Naive thymus-derived CD8-positive, alpha-beta T cell (primary cell): ENCODE results near the gene CPLX3. TPM values are rescaled to one million over a fixed set of nuclear protein-coding genes. Genes with fewer than 3 reads are reported as not detected.

Experiments used
- ATAC-seq, 2 donors: fragments of 150-1000 bp; cut with Tn5 transposase in 1 of 2; sonication (Bioruptor Pico), chemical (Tn5 transposase) in 1 of 2; 1 replicate in 1 of 2; 2 replicates in 1 of 2; pipeline ENCODE4 v1.10.0; 2021; ENCODE audit warnings: mild to moderate bottlenecking in 2 of 2, moderate library complexity in 2 of 2
- POLR2A ChIA-PET: fragments of 350-600 bp; sonication (Branson Sonifier 250); formaldehyde crosslinking; loops from one replicate; lab custom pipeline; 2021; ENCODE audit warnings: antibody characterized with exemption; lab: Charles Lee
- DNase-seq, 10 donors: peaks; one replicate each; pipeline versions ENCODE4 v3.0.0 to v3.0.0-alpha.2; 2020 to 2022
- H3K27ac Mint-ChIP-seq, 10 donors: one replicate each; pipeline ENCODE4 v1.8.0; 2020 to 2022; ENCODE audit warnings: mild to moderate bottlenecking in 10 of 10, mixed read lengths in 10 of 10, moderate library complexity in 4 of 10, inconsistent platforms in 1 of 10
- H3K27me3 Mint-ChIP-seq, 5 donors: one replicate each; pipeline ENCODE4 v1.8.0; 2021 to 2022; ENCODE audit warnings: mixed read lengths in 5 of 5
- H3K36me3 Mint-ChIP-seq, 3 donors: one replicate each; pipeline ENCODE4 v1.8.0; 2020 to 2022; ENCODE audit warnings: mixed read lengths in 3 of 3, mild to moderate bottlenecking in 2 of 3, inconsistent platforms in 1 of 3
- H3K4me1 Mint-ChIP-seq, 4 donors: one replicate each; pipeline ENCODE4 v1.8.0; 2021 to 2022; ENCODE audit warnings: mixed read lengths in 4 of 4
- H3K4me3 Mint-ChIP-seq, 10 donors: one replicate each; pipeline ENCODE4 v1.8.0; 2020 to 2022; ENCODE audit warnings: mild to moderate bottlenecking in 10 of 10, mixed read lengths in 10 of 10, moderate library complexity in 6 of 10, inconsistent platforms in 1 of 10
- H3K9me3 Mint-ChIP-seq, 9 donors: one replicate each; pipeline ENCODE4 v1.8.0; 2020 to 2022; ENCODE audit warnings: mixed read lengths in 9 of 9, mild to moderate bottlenecking in 3 of 9, inconsistent platforms in 1 of 9, moderate library complexity in 1 of 9
- polyA plus RNA-seq, 3 donors: library from polyadenylated mRNA; unstranded; fragments of 300-500 nt; fragmentation: Illumina TruSeq; gene quantifications; one replicate each; pipeline ENCODE4 v1.2.3, GENCODE V29; 2021
- total RNA-seq, 8 experiments: library from RNA in 2 of 8; stranded (reverse) in 2 of 8; gene quantifications; one replicate each; pipeline ENCODE4 v1.2.3 and lab custom pipeline; 2021 to 2026

The CPLX3 gene
- total and polyA plus RNA-seq, 5 experiments from 2014 or later, result 0.39 to 0.44 TPM; not detected in 3

GRCh38 chr15:74857082-74857655 lies 30.7 kb downstream of the CPLX3 start:
- H3K9me3 Mint-ChIP-seq, result no peaks in the 10 kb centered on the region
- POLR2A ChIA-PET, result interaction anchor here (0.9 to 1.9 kb wide), 3 partner anchors 12 to 50 kb away, joined by 4 to 7 read pairs (median 7); partner anchors contain the start of gene SCAMP2
- no peak overlapping the region for H3K4me3 Mint-ChIP-seq
- peaks cover 0 to 31% (median 0%) of the 10 kb centered on the region in 3 donors for H3K36me3 Mint-ChIP-seq
- peak overlapping the region; percentile 55 to 89 (median 82) for H3K27ac Mint-ChIP-seq
- peaks cover 20 to 49% (median 44%) of the 10 kb centered on the region in 4 donors for H3K4me1 Mint-ChIP-seq
- no peak for ATAC-seq
- no peak for DNase-seq
- H3K27me3 Mint-ChIP-seq, result no peaks in the 10 kb centered on the region

- POLR2A ChIA-PET, result interaction anchor here (0.5 to 1.9 kb wide), 8 partner anchors 9 to 242 kb away, joined by 3 to 8 read pairs (median 4); partner anchors contain the start of genes CLK3, FAM219B and SCAMP2
- Mint-ChIP-seq H3K36me3 (peaks cover 0 to 24% (median 0%) of the 10 kb centered on the region in 3 donors), H3K27me3 (no peaks in the 10 kb centered on the region), H3K9me3 (no peaks in the 10 kb centered on the region), H3K4me3 (peak overlapping the region in 6 of 10 donors; percentile 7 to 52 (median 18)), H3K4me1 (peaks cover 20 to 52% (median 44%) of the 10 kb centered on the region in 4 donors), H3K27ac (peak overlapping the region; percentile 43 to 89 (median 72))
- no peak for DNase-seq
- peak in 1 of 2 donors; percentile 57 for ATAC-seq
These were observed 31.4 kb downstream of the CPLX3 start for GRCh38 chr15:74857671-74858368.

GRCh38 chr15:74858369-74858740 lies 31.9 kb downstream of the CPLX3 start:
- POLR2A ChIA-PET, result interaction anchor here (0.7 to 1.9 kb wide), 6 partner anchors 9 to 243 kb away, joined by 3 to 8 read pairs (median 4); partner anchors contain the start of genes CLK3, FAM219B and SCAMP2
- Mint-ChIP-seq H3K4me1 (peaks cover 18 to 55% (median 45%) of the 10 kb centered on the region in 4 donors), H3K36me3 (peaks cover 0 to 19% (median 0%) of the 10 kb centered on the region in 3 donors), H3K4me3 (peak overlapping the region in 6 of 10 donors; percentile 12 to 40 (median 26)), H3K27me3 (no peaks in the 10 kb centered on the region), H3K27ac (peak overlapping the region in 8 of 10 donors; percentile 24 to 89 (median 72)), H3K9me3 (no peaks in the 10 kb centered on the region)
- ATAC-seq (no peak), DNase-seq (no peak)

GRCh38 chr15:74863239-74864056 lies 37.0 kb downstream of the CPLX3 start:
- no peaks in the 10 kb centered on the region for H3K27me3 Mint-ChIP-seq
- H3K27ac Mint-ChIP-seq, result peak overlapping the region; percentile 45 to 92 (median 79)
- peaks cover 33 to 76% (median 69%) of the 10 kb centered on the region in 4 donors for H3K4me1 Mint-ChIP-seq
- H3K9me3 Mint-ChIP-seq, result no peaks in the 10 kb centered on the region
- peak overlapping the region in 9 of 10 donors; percentile 0 to 64 (median 34) for H3K4me3 Mint-ChIP-seq
- peaks cover 0 to 27% (median 5%) of the 10 kb centered on the region in 3 donors for H3K36me3 Mint-ChIP-seq
- DNase-seq (peak in 1 of 10 donors; percentile 11), ATAC-seq (peak; percentile 63 to 67)
- POLR2A ChIA-PET, result interaction anchor here (0.7 kb wide), 2 partner anchors 12 to 15 kb away, joined by 4 to 5 read pairs; no protein-coding TSS in a partner anchor

GRCh38 chr15:74864296-74864695 lies 37.9 kb downstream of the CPLX3 start:
- no peaks in the 10 kb centered on the region for H3K9me3 Mint-ChIP-seq

GRCh38 chr15:74865316-74865715 lies 38.9 kb downstream of the CPLX3 start:
- Mint-ChIP-seq H3K27me3 (no peaks in the 10 kb centered on the region), H3K36me3 (peaks cover 0 to 29% (median 5%) of the 10 kb centered on the region in 3 donors), H3K4me1 (peaks cover 35 to 81% (median 74%) of the 10 kb centered on the region in 4 donors), H3K4me3 (peak overlapping the region in 7 of 10 donors; percentile 54 to 99 (median 63)), H3K27ac (peak overlapping the region; percentile 15 to 94 (median 86)), H3K9me3 (no peaks in the 10 kb centered on the region)
- no peak for ATAC-seq
- DNase-seq, result no peak
- POLR2A ChIA-PET, result interaction anchor here (0.7 to 1.0 kb wide), 3 partner anchors 25 to 416 kb away, joined by 3 to 4 read pairs (median 3); partner anchors contain the start of gene MPI

More at GRCh38 chr15:74864296-74864695, 37.9 kb downstream of the CPLX3 start:
- H3K4me1 Mint-ChIP-seq, result peaks cover 29 to 77% (median 69%) of the 10 kb centered on the region in 4 donors
- ATAC-seq (no peak), DNase-seq (no peak)
- H3K27me3 Mint-ChIP-seq, result no peaks in the 10 kb centered on the region
- H3K36me3 Mint-ChIP-seq, result peaks cover 0 to 27% (median 5%) of the 10 kb centered on the region in 3 donors
- peak overlapping the region in 8 of 10 donors; percentile 10 to 77 (median 58) for H3K4me3 Mint-ChIP-seq
- POLR2A ChIA-PET, result interaction anchor here (0.6 kb wide), 1 partner anchor 38 kb away, joined by 5 read pairs; the partner anchor contains the start of gene CPLX3
- peak overlapping the region; percentile 45 to 94 (median 87) for H3K27ac Mint-ChIP-seq

GRCh38 chr15:74866090-74866489 lies 39.7 kb downstream of the CPLX3 start:
- POLR2A ChIA-PET, result interaction anchor here (1.0 kb wide), 1 partner anchor 11 kb away, joined by 3 read pairs; no protein-coding TSS in a partner anchor
- no peaks in the 10 kb centered on the region for H3K27me3 Mint-ChIP-seq
- H3K4me3 Mint-ChIP-seq, result peak overlapping the region in 8 of 10 donors; percentile 8 to 99 (median 65)
- peaks cover 0 to 32% (median 5%) of the 10 kb centered on the region in 3 donors for H3K36me3 Mint-ChIP-seq
- H3K9me3 Mint-ChIP-seq, result no peaks in the 10 kb centered on the region
- peaks cover 38 to 85% (median 80%) of the 10 kb centered on the region in 4 donors for H3K4me1 Mint-ChIP-seq
- ATAC-seq (no peak), DNase-seq (no peak)
- peak overlapping the region; percentile 14 to 94 (median 84) for H3K27ac Mint-ChIP-seq

GRCh38 chr15:74867466-74868038 lies 41.1 kb downstream of the CPLX3 start:
- ATAC-seq, result no peak
- Mint-ChIP-seq H3K4me1 (peaks cover 41 to 94% (median 86%) of the 10 kb centered on the region in 4 donors), H3K36me3 (peaks cover 0 to 34% (median 5%) of the 10 kb centered on the region in 3 donors), H3K9me3 (no peaks in the 10 kb centered on the region), H3K27me3 (no peaks in the 10 kb centered on the region), H3K4me3 (peak overlapping the region; percentile 49 to 99 (median 74)), H3K27ac (peak overlapping the region; percentile 55 to 91 (median 84))
- POLR2A ChIA-PET, result interaction anchor here (0.6 to 7.3 kb wide), 7 partner anchors 10 to 70 kb away, joined by 3 to 68 read pairs (median 5); partner anchors contain the start of genes COX5A, MPI and ULK3
- DNase-seq, result no peak

- POLR2A ChIA-PET, result interaction anchor here (0.7 to 7.3 kb wide), 5 partner anchors 21 to 36 kb away, joined by 3 to 68 read pairs (median 5); partner anchors contain the start of genes MPI and ULK3
- H3K27me3 Mint-ChIP-seq, result no peaks in the 10 kb centered on the region
- DNase-seq (no peak), ATAC-seq (no peak)
- H3K9me3 Mint-ChIP-seq, result no peaks in the 10 kb centered on the region
- H3K4me3 Mint-ChIP-seq, result peak overlapping the region; percentile 49 to 99 (median 74)
- H3K4me1 Mint-ChIP-seq, result peaks cover 44 to 96% (median 89%) of the 10 kb centered on the region in 4 donors
- peaks cover 0 to 37% (median 5%) of the 10 kb centered on the region in 3 donors for H3K36me3 Mint-ChIP-seq
- H3K27ac Mint-ChIP-seq, result peak overlapping the region; percentile 52 to 91 (median 84)
These were observed 41.6 kb downstream of the CPLX3 start for GRCh38 chr15:74868059-74868458.

- peaks cover 0 to 35% (median 5%) of the 10 kb centered on the region in 3 donors for H3K36me3 Mint-ChIP-seq
These were observed 42.9 kb downstream of the CPLX3 start for GRCh38 chr15:74869372-74869725.

More at GRCh38 chr15:74869372-74869725, 42.9 kb downstream of the CPLX3 start:
- Mint-ChIP-seq H3K27me3 (no peaks in the 10 kb centered on the region), H3K9me3 (no peaks in the 10 kb centered on the region), H3K4me1 (peaks cover 37 to 93% (median 81%) of the 10 kb centered on the region in 4 donors), H3K27ac (peak overlapping the region in 9 of 10 donors; percentile 38 to 89 (median 84)), H3K4me3 (peak overlapping the region; percentile 16 to 100 (median 96))
- ATAC-seq (no peak), DNase-seq (no peak)
- POLR2A ChIA-PET, result interaction anchor here (0.6 to 7.3 kb wide), 10 partner anchors 11 to 620 kb away, joined by 3 to 68 read pairs (median 6); partner anchors contain the start of genes COX5A, FAM219B, MPI and ULK3
